ENCODE results near the gene ALOX15.

GRCh38 chr17:4625181-4625617, 16.3 kb downstream of the ALOX15 start:
- TF ChIP-seq, protein P1, sequence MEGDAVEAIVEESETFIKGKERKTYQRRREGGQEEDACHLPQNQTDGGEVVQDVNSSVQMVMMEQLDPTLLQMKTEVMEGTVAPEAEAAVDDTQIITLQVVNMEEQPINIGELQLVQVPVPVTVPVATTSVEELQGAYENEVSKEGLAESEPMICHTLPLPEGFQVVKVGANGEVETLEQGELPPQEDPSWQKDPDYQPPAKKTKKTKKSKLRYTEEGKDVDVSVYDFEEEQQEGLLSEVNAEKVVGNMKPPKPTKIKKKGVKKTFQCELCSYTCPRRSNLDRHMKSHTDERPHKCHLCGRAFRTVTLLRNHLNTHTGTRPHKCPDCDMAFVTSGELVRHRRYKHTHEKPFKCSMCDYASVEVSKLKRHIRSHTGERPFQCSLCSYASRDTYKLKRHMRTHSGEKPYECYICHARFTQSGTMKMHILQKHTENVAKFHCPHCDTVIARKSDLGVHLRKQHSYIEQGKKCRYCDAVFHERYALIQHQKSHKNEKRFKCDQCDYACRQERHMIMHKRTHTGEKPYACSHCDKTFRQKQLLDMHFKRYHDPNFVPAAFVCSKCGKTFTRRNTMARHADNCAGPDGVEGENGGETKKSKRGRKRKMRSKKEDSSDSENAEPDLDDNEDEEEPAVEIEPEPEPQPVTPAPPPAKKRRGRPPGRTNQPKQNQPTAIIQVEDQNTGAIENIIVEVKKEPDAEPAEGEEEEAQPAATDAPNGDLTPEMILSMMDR (IDR thresholded peaks at IDR 0.05), result no peak
- TF ChIP-seq POLR2AphosphoS5 (IDR thresholded peaks at IDR 0.05), result no peak

Measured in stomach (tissue), 4 donors.